ENCODE measurements around the gene TP53BP1.

Gene TP53BP1

GRCh38 chr15:43509660-43510199 lies 16.8 kb upstream of the TP53BP1 start (continued):
- TF ChIP-seq ARNTL (CRISPR knock-in tag; IDR thresholded peaks at IDR 0.05; ENCODE audit: borderline replicate concordance, low read depth), result no peak
- no peak for TF ChIP-seq TOX (CRISPR knock-in tag; IDR thresholded peaks at IDR 0.05; ENCODE audit: borderline replicate concordance)
- no peak for TF ChIP-seq ZFP3 (CRISPR knock-in tag; IDR thresholded peaks at IDR 0.05)

DNA sequence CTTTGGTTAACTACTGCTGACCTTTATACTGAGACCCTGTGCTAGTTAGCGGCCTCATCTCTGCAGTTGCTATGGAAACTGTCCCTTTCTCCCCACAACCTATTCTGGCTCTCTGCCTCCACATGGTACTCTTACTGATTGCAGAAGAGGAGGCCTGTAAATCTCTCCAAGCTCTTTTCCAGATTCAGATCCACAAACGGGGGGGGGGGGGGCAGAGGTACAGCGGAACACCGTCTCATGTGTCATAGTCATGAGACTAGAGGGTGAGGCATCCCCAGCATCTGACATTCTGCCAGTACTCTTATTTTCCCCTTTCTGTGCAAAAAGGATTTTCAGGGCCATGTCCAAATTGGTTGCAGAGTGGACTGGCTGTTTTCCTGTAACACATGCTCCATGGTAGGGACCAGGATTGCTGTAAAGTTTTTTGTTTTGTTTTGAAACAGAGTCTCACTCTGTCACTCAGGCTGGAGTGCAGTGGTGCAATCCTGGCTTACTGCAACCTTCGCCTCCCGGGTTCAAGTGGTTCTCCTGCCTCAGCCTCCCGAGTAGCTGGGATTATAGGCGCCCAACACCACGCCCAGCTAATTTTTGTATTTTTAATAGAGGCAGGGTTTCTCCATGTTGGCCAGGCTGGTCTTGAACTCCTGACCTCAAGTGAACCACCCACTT lies 16.2 kb upstream of the TP53BP1 start:
- no peak for TF ChIP-seq SNAI2 (CRISPR knock-in tag; IDR thresholded peaks at IDR 0.05)
- TF ChIP-seq ZNF70 (CRISPR knock-in tag; IDR thresholded peaks at IDR 0.05), result no peak
- TF ChIP-seq, protein P1, sequence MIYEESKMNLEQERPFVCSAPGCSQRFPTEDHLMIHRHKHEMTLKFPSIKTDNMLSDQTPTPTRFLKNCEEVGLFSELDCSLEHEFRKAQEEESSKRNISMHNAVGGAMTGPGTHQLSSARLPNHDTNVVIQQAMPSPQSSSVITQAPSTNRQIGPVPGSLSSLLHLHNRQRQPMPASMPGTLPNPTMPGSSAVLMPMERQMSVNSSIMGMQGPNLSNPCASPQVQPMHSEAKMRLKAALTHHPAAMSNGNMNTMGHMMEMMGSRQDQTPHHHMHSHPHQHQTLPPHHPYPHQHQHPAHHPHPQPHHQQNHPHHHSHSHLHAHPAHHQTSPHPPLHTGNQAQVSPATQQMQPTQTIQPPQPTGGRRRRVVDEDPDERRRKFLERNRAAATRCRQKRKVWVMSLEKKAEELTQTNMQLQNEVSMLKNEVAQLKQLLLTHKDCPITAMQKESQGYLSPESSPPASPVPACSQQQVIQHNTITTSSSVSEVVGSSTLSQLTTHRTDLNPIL (CRISPR knock-in tag; IDR thresholded peaks at IDR 0.05; ENCODE audit: low read depth), result no peak
- TF ChIP-seq, protein P2, sequence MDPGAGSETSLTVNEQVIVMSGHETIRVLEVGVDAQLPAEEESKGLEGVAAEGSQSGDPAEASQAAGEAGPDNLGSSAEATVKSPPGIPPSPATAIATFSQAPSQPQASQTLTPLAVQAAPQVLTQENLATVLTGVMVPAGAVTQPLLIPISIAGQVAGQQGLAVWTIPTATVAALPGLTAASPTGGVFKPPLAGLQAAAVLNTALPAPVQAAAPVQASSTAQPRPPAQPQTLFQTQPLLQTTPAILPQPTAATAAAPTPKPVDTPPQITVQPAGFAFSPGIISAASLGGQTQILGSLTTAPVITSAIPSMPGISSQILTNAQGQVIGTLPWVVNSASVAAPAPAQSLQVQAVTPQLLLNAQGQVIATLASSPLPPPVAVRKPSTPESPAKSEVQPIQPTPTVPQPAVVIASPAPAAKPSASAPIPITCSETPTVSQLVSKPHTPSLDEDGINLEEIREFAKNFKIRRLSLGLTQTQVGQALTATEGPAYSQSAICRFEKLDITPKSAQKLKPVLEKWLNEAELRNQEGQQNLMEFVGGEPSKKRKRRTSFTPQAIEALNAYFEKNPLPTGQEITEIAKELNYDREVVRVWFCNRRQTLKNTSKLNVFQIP (CRISPR knock-in tag; IDR thresholded peaks at IDR 0.05; ENCODE audit: borderline replicate concordance, low read depth), result no peak
- no peak for TF ChIP-seq RARB (CRISPR knock-in tag; IDR thresholded peaks at IDR 0.05)
- no peak for TF ChIP-seq BACH2 (CRISPR knock-in tag; IDR thresholded peaks at IDR 0.05; ENCODE audit: borderline replicate concordance)
- TF ChIP-seq ZFP3 (CRISPR knock-in tag; IDR thresholded peaks at IDR 0.05), result no peak
- TF ChIP-seq CSDC2 (CRISPR knock-in tag; IDR thresholded peaks at IDR 0.05), result no peak
- no peak for TF ChIP-seq ZFP30 (CRISPR knock-in tag; IDR thresholded peaks at IDR 0.05)
- no peak for TF ChIP-seq GLIS3 (CRISPR knock-in tag; IDR thresholded peaks at IDR 0.05)
- TF ChIP-seq ZNF565 (CRISPR knock-in tag; conservative IDR thresholded peaks at IDR 0.05; ENCODE audit: low read depth), result no peak
- no peak for TF ChIP-seq ISL1 (CRISPR knock-in tag; IDR thresholded peaks at IDR 0.05)
- TF ChIP-seq, protein P3, sequence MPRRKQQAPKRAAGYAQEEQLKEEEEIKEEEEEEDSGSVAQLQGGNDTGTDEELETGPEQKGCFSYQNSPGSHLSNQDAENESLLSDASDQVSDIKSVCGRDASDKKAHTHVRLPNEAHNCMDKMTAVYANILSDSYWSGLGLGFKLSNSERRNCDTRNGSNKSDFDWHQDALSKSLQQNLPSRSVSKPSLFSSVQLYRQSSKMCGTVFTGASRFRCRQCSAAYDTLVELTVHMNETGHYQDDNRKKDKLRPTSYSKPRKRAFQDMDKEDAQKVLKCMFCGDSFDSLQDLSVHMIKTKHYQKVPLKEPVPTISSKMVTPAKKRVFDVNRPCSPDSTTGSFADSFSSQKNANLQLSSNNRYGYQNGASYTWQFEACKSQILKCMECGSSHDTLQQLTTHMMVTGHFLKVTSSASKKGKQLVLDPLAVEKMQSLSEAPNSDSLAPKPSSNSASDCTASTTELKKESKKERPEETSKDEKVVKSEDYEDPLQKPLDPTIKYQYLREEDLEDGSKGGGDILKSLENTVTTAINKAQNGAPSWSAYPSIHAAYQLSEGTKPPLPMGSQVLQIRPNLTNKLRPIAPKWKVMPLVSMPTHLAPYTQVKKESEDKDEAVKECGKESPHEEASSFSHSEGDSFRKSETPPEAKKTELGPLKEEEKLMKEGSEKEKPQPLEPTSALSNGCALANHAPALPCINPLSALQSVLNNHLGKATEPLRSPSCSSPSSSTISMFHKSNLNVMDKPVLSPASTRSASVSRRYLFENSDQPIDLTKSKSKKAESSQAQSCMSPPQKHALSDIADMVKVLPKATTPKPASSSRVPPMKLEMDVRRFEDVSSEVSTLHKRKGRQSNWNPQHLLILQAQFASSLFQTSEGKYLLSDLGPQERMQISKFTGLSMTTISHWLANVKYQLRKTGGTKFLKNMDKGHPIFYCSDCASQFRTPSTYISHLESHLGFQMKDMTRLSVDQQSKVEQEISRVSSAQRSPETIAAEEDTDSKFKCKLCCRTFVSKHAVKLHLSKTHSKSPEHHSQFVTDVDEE (CRISPR knock-in tag; IDR thresholded peaks at IDR 0.05), result no peak
- no peak for TF ChIP-seq ARNTL (CRISPR knock-in tag; IDR thresholded peaks at IDR 0.05; ENCODE audit: borderline replicate concordance, low read depth)
- TF ChIP-seq ZNF8 (CRISPR knock-in tag; IDR thresholded peaks at IDR 0.05), result no peak
- TF ChIP-seq ESRRG (CRISPR knock-in tag; IDR thresholded peaks at IDR 0.05), result no peak
- no peak for TF ChIP-seq PPARA (CRISPR knock-in tag; IDR thresholded peaks at IDR 0.05; ENCODE audit: borderline replicate concordance)
- TF ChIP-seq ZC3H10 (CRISPR knock-in tag; IDR thresholded peaks at IDR 0.05), result no peak
- no peak for TF ChIP-seq OSR1 (CRISPR knock-in tag; IDR thresholded peaks at IDR 0.05)
- no peak for ATAC-seq

DNA sequence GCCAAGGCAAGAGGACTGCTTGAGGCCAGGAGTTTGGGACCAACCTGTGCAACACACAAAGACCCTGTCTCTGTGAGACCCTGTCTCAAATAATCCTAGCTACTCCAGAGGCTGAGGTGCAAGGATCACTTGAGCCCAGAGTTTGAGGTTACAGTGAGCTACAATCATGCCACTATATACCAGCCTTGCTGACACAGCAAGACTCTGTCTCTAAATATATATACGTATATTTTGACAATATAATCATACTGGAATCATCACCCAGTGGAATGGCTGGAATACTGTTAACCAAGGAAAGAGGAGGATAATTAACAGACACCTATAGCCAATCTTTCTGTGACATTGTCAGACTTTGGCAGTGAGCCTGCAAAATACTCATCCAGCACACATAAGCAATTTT lies 15.5 kb upstream of the TP53BP1 start:
- no peak for ATAC-seq
- TF ChIP-seq TCF4 (CRISPR knock-in tag; IDR thresholded peaks at IDR 0.05; ENCODE audit: borderline replicate concordance) (no peak), TOX (CRISPR knock-in tag; IDR thresholded peaks at IDR 0.05; ENCODE audit: borderline replicate concordance) (no peak), OSR1 (CRISPR knock-in tag; IDR thresholded peaks at IDR 0.05) (no peak), ZFP3 (CRISPR knock-in tag; IDR thresholded peaks at IDR 0.05) (no peak), ZNF70 (CRISPR knock-in tag; IDR thresholded peaks at IDR 0.05) (no peak), ZFP30 (CRISPR knock-in tag; IDR thresholded peaks at IDR 0.05) (no peak), BACH2 (CRISPR knock-in tag; IDR thresholded peaks at IDR 0.05; ENCODE audit: borderline replicate concordance) (no peak), ARNTL (CRISPR knock-in tag; IDR thresholded peaks at IDR 0.05; ENCODE audit: borderline replicate concordance, low read depth) (no peak), PPARA (CRISPR knock-in tag; IDR thresholded peaks at IDR 0.05; ENCODE audit: borderline replicate concordance) (no peak), ZC3H10 (CRISPR knock-in tag; IDR thresholded peaks at IDR 0.05) (no peak), ZNF565 (CRISPR knock-in tag; conservative IDR thresholded peaks at IDR 0.05; ENCODE audit: low read depth) (no peak), ESRRG (CRISPR knock-in tag; IDR thresholded peaks at IDR 0.05) (no peak), SNAI2 (CRISPR knock-in tag; IDR thresholded peaks at IDR 0.05) (no peak), RARB (CRISPR knock-in tag; IDR thresholded peaks at IDR 0.05) (no peak)
- TF ChIP-seq, protein P1 (CRISPR knock-in tag; IDR thresholded peaks at IDR 0.05; ENCODE audit: low read depth), result no peak
- TF ChIP-seq, protein P2 (CRISPR knock-in tag; IDR thresholded peaks at IDR 0.05; ENCODE audit: borderline replicate concordance, low read depth), result no peak
- TF ChIP-seq, protein P3 (CRISPR knock-in tag; IDR thresholded peaks at IDR 0.05), result no peak
